Progenitor cell of endocrine pancreas (in vitro differentiated cells): ENCODE measurements around the gene FLRT3. TPM values are rescaled to one million over a fixed set of nuclear protein-coding genes. Genes with fewer than 3 reads are reported as not detected.

Source experiments
- DNase-seq: peaks from one replicate; pipeline ENCODE4 v3.0.0; 2021; ENCODE audit warnings: low spot score; ENCODE audit not compliant: unreplicated experiment
- H3K27ac Mint-ChIP-seq: 2 replicates; pipeline ENCODE4 v1.8.0; 2021; ENCODE audit warnings: mild to moderate bottlenecking, moderate library complexity, mixed read lengths
- H3K27me3 Mint-ChIP-seq: 2 replicates; pipeline ENCODE4 v1.8.0; 2021; ENCODE audit warnings: mixed read lengths
- H3K36me3 Mint-ChIP-seq: 2 replicates; pipeline ENCODE4 v1.8.0; 2022; ENCODE audit warnings: mixed read lengths; ENCODE audit not compliant: insufficient read depth
- H3K4me1 Mint-ChIP-seq: 2 replicates; pipeline ENCODE4 v1.8.0; 2021; ENCODE audit warnings: low read depth, mixed read lengths
- H3K4me3 Mint-ChIP-seq: 2 replicates; pipeline ENCODE4 v1.8.0; 2021; ENCODE audit warnings: low read depth, mild to moderate bottlenecking, moderate library complexity, mixed read lengths
- H3K9me3 Mint-ChIP-seq: 2 replicates; pipeline ENCODE4 v1.8.0; 2021; ENCODE audit warnings: low read depth, mixed read lengths
- CTCF ChIP-seq: fragments of 200-600 bp; sonication (generic); IDR thresholded peaks from one replicate; pipeline ENCODE4 v1.5.0; 2021; ENCODE audit warnings: antibody characterized with exemption, mild to moderate bottlenecking; ENCODE audit not compliant: unreplicated experiment
- total RNA-seq: library from RNA; stranded (reverse); gene quantifications from 2 replicates; pipeline ENCODE4 v1.2.1, GENCODE V29; 2021

FLRT3 gene
- total RNA-seq, 1 donor from 2014 or later, result 62.4 TPM

- TF ChIP-seq CTCF, result no peak
- Mint-ChIP-seq H3K36me3 (no peaks in the 10 kb centered on the region), H3K27me3 (no peaks in the 10 kb centered on the region), H3K27ac (no peak overlapping the region), H3K4me3 (no peak overlapping the region), H3K9me3 (no peaks in the 10 kb centered on the region), H3K4me1 (peaks cover 8% of the 10 kb centered on the region)
- DNase-seq, result no peak
Observed at GRCh38 chr20:14295770-14296309, 41.6 kb downstream of the FLRT3 start.

- Mint-ChIP-seq H3K4me3 (no peak overlapping the region), H3K27ac (no peak overlapping the region), H3K36me3 (no peaks in the 10 kb centered on the region), H3K27me3 (no peaks in the 10 kb centered on the region), H3K9me3 (no peaks in the 10 kb centered on the region), H3K4me1 (peaks cover 8% of the 10 kb centered on the region)
- TF ChIP-seq CTCF, result no peak
- no peak for DNase-seq
Observed at GRCh38 chr20:14295238-14295637, 42.2 kb downstream of the FLRT3 start.

GRCh38 chr20:14291502-14291901 lies 45.9 kb downstream of the FLRT3 start:
- no peaks in the 10 kb centered on the region for H3K36me3 Mint-ChIP-seq
- no peak for TF ChIP-seq CTCF
- H3K9me3 Mint-ChIP-seq, result no peaks in the 10 kb centered on the region
- H3K27ac Mint-ChIP-seq, result no peak overlapping the region
- no peaks in the 10 kb centered on the region for H3K27me3 Mint-ChIP-seq
- H3K4me3 Mint-ChIP-seq, result no peak overlapping the region
- H3K4me1 Mint-ChIP-seq, result peaks cover 8% of the 10 kb centered on the region
- DNase-seq, result no peak

GRCh38 chr20:14288341-14289330 lies 48.8 kb downstream of the FLRT3 start:
- Mint-ChIP-seq H3K27me3 (no peaks in the 10 kb centered on the region), H3K27ac (no peak overlapping the region), H3K4me3 (no peak overlapping the region), H3K4me1 (peaks cover 2% of the 10 kb centered on the region), H3K9me3 (no peaks in the 10 kb centered on the region), H3K36me3 (no peaks in the 10 kb centered on the region)
- TF ChIP-seq CTCF, result no peak
- DNase-seq, result no peak

- no peaks in the 10 kb centered on the region for H3K9me3 Mint-ChIP-seq
- no peaks in the 10 kb centered on the region for H3K36me3 Mint-ChIP-seq
- no peak overlapping the region for H3K27ac Mint-ChIP-seq
- TF ChIP-seq CTCF, result no peak
- no peaks in the 10 kb centered on the region for H3K4me1 Mint-ChIP-seq
- no peaks in the 10 kb centered on the region for H3K27me3 Mint-ChIP-seq
- H3K4me3 Mint-ChIP-seq, result no peak overlapping the region
- DNase-seq, result no peak
Observed at GRCh38 chr20:14284443-14284842, 53.0 kb downstream of the FLRT3 start.
